ENCODE data around the gene IQCK.

IQCK gene

DNA sequence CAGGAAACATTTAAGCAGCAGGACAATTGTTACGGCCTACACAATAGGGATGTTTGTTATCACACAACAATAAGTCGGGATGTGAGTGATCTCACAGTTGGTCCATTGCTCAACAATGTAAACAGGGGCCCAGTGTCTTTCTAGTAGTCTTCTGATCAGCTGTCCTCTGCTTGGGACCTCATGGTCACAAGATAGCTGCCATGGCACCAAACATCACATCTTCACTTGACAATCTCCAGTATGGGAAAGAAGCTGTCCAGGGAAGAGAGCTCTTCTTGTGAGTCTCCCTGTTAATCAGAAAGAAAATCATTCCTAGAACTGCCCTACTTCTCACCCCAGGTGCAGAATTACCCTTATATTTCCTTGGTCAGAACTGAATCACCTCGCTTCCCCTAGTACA is 172.8 kb downstream of the IQCK start:
- H3K4me3 Mint-ChIP-seq = no peak overlapping the region
- H3K27me3 Mint-ChIP-seq = peaks cover 5% of the 10 kb centered on the region
- peak overlapping the region in 1 of 2 donors; percentile 34 for H3K27ac Mint-ChIP-seq
- no peaks in the 10 kb centered on the region for H3K9me3 Mint-ChIP-seq
- H3K4me1 Mint-ChIP-seq = peaks cover 8% of the 10 kb centered on the region
- ATAC-seq (no peak), DNase-seq (no peak)

DNA sequence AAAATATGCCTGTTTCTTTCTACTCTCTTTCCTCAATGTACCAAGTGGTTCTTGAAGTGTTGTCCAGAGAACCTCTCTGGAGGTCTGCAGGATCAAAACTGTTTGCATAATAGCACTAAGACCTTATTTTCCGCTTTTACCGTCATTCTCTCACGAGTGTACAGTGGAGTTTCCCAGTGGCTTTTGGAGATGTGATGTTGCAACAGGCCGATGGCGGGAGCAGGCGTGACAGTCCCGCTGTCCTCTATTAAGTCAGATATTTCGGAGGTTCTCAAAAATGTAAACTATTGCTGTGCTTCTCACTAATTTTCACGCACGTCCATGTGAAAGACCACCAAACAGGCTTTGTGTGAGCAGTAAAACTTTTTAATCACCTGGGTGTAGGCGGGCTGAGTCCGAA is 174.8 kb downstream of the IQCK start:
- H3K27me3 Mint-ChIP-seq = peaks cover 4% of the 10 kb centered on the region
- no peaks in the 10 kb centered on the region for H3K4me1 Mint-ChIP-seq
- no peak for DNase-seq
- H3K9me3 Mint-ChIP-seq = no peaks in the 10 kb centered on the region
- no peak for ATAC-seq
- H3K4me3 Mint-ChIP-seq = no peak overlapping the region
- H3K27ac Mint-ChIP-seq = no peak overlapping the region

DNA sequence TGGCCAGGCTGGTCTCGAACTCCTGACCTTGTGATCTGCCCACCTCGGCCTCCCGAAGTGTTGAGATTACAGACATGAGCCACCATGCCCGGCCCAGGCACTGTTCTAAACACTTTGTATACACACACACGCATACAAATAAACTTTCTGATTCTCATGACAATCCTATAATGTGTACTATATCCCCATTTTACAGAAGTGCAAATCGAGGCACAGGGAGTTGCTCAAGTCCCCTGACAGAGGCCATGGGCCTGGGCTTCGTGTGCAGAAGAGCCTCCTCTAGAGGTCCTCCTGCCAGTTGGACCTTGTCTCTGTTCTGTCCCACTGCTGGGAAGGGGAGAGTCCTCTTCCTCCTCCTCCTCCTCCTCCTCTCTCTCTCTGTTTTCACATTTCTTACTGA is 176.5 kb downstream of the IQCK start:
- DNase-seq = no peak
- ATAC-seq = no peak
- Mint-ChIP-seq H3K27ac (no peak overlapping the region), H3K4me1 (peaks cover 6% of the 10 kb centered on the region), H3K27me3 (peaks cover 21% of the 10 kb centered on the region), H3K9me3 (no peaks in the 10 kb centered on the region), H3K4me3 (no peak overlapping the region)

DNA sequence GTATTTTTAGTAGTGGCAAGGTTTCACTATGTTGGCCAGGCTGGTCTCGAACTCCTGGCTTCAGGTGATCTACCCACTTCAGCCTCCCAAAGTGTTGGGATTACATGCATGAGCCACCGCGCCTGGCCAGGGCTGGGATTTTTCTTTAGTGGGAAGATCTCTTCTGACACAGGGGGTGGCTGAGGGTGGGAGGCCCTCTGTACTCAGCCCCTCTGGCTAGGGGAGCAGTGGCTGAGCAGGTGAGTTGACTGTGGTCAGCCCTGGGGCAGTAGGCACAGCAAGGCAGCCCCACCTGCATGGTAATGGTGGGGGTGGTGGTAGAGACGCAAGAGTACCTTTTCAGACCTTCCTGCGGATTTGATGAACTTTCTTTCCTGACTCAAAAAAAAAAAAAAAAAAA is 178.9 kb downstream of the IQCK start:
- H3K4me3 Mint-ChIP-seq = no peak overlapping the region
- H3K27ac Mint-ChIP-seq = no peak overlapping the region
- DNase-seq = no peak
- no peak for ATAC-seq
- peaks cover 6% of the 10 kb centered on the region for H3K4me1 Mint-ChIP-seq
- H3K9me3 Mint-ChIP-seq = no peaks in the 10 kb centered on the region
- peaks cover 22% of the 10 kb centered on the region for H3K27me3 Mint-ChIP-seq

DNA sequence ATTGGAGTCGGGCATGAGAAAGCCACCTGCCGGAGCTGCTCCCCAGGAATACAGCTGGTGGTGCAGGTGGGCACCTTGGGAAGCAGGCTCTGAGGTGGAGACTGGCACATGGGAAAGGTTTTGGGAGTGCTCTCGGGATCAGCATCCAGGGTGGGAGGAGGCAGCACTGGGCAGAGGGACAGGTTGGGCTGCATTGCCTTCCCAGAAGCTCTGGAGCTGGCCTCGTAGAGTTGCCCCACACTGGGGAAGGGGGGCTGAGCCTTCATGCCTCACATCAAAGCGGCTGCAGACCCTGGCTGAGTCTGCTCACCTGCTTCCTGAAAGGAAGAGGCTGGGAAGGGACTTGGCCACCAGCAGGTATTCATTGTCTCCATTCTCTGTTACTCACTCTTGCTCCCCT is 180.1 kb downstream of the IQCK start:
- Mint-ChIP-seq H3K4me3 (no peak overlapping the region), H3K9me3 (no peaks in the 10 kb centered on the region), H3K4me1 (peaks cover 6% of the 10 kb centered on the region), H3K27me3 (peaks cover 22% of the 10 kb centered on the region), H3K27ac (peak overlapping the region in 1 of 2 donors; percentile 74)
- ATAC-seq (no peak), DNase-seq (no peak)

DNA sequence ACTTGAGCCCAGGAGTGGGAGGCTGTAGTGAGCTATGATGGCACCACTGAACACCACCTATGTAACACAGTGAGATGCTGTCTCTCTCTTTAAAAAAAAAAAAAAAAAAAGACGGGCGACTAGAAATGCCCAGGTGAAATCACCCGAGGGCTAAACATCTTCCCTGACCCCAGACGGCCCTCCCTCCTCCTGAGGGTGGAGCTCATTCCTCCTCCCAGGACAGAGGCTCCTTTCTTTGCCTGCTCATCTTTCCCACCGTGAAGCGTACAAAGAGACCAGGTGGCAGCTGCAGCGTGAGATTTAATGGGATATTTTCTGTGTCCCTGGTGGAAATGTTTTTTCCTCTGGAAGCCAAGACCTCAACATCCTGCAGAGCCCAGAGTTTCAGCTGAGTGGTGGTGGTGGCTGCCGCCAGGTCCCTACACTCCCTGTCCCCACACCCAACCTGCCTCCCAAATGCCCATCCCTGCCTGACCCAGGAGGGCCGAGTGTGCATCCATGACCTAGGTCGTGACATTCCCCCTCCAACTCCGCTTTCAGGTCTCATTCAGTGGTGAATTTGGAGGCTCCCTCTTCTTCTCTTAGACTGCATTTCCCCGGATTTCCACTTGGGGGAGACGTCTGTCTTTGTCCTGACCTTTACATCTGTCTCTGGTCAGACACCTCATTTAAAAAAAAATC is 181.0 kb downstream of the IQCK start:
- no peak overlapping the region for H3K27ac Mint-ChIP-seq
- H3K9me3 Mint-ChIP-seq = no peaks in the 10 kb centered on the region
- DNase-seq (peak; percentile 27 to 39), ATAC-seq (peak; percentile 61)
- peaks cover 6% of the 10 kb centered on the region for H3K4me1 Mint-ChIP-seq
- peaks cover 22% of the 10 kb centered on the region for H3K27me3 Mint-ChIP-seq
- H3K4me3 Mint-ChIP-seq = no peak overlapping the region

DNA sequence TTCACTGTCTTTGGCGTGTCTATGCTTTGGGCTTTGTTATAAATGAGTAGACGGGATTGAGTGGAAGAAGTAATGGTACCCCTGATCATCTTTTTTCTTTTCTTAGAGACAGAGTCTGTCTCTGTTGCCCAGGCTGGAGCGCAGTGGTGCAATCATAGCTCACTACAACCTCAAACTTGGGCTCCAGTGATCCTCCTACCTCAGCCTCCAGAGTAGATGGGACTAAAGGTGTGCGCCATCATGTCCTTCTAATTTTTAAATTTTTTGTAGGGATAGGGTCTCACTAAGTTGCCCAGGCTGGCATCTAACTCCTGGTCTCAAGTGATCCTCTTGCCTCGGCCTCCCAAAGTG is 181.5 kb downstream of the IQCK start:
- Mint-ChIP-seq H3K27ac (no peak overlapping the region), H3K27me3 (peaks cover 22% of the 10 kb centered on the region)

DNA sequence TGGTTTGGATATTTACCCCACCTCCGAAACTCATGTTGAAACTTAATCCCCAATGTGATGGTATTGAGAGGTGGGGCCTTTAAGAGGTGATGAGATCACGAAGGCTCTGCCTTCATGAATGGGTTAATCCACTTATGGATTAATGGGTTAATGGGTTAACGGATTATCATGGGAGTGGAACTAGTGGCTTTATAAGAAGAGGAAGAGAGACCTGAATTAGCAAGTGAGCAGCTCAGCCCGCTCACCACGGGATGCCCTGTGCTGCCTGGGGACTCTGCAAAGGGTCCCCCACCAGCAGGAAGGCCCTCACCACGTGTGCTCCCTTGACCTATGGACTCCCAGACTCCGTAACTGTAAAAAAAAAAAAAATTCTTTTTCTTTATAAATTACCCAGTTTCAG is 183.1 kb downstream of the IQCK start:
- Mint-ChIP-seq H3K4me1 (peaks cover 6% of the 10 kb centered on the region), H3K27me3 (peaks cover 22% of the 10 kb centered on the region), H3K9me3 (no peaks in the 10 kb centered on the region), H3K27ac (no peak overlapping the region), H3K4me3 (no peak overlapping the region)
- DNase-seq = no peak
- no peak for ATAC-seq

More for the DNA sequence above, 181.5 kb downstream of the IQCK start:
- DNase-seq (no peak), ATAC-seq (no peak)
- H3K4me1 Mint-ChIP-seq = peaks cover 6% of the 10 kb centered on the region
- no peaks in the 10 kb centered on the region for H3K9me3 Mint-ChIP-seq
- H3K4me3 Mint-ChIP-seq = no peak overlapping the region

DNA sequence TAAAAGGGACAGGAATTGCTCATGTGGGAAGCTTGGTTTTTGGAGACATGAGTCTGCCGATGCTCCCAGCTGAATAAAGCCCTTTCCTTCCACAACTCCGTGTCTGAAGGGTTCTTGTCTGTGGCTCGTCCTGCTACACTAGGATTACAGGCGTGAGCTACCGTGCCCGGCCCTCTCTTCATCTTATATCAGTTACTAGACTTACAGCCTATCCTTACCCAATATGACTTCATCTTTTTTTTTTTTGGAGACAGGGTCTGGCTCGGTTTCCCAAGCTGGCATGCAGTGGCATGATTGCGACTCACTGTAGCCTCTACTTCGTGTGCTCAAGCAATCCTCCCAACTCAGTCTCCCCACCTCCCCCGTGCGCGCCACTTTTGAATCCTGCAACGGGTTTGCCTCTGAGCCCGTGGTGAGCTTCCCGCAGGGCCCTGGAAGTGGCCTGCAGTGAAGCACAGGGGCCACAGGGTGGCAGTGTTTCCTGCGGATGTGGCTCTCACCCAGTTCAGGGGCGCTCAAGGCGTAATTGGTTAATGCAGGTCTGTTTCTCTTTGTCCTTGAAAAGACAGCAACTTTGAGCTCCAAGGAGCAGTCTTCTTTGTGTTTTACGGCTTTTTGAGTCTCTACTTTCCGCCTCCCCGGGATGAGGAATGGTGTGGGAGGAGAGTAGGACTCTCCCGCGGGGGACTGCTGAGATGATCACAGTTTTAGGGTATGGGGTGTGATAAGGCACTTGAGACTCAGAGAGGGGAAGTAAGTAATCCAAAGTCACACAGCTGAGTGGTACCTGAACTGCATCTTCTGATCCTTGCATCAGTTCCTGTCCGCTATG is 189.3 kb downstream of the IQCK start:
- ATAC-seq (peak; percentile 94), DNase-seq (peak; percentile 66 to 72)
- H3K4me1 Mint-ChIP-seq = peaks cover 11% of the 10 kb centered on the region
- H3K27me3 Mint-ChIP-seq = peaks cover 21% of the 10 kb centered on the region
- no peak overlapping the region for H3K27ac Mint-ChIP-seq
- H3K9me3 Mint-ChIP-seq = no peaks in the 10 kb centered on the region
- peak overlapping the region; percentile 62 for H3K4me3 Mint-ChIP-seq

Data from stimulated activated naive CD8-positive, alpha-beta T cell treated with anti-CD3 and anti-CD28 coated beads, Interleukin-15, amount 100 ng/mL, for 72 hours (primary cell).